HG03432 (cell line): ENCODE data around the gene PMPCA.

Source experiments
- ATAC-seq: cut with Tn5 transposase; IDR thresholded peaks from one replicate; pipeline ENCODE4 v1.9.1; 2021; ENCODE audit warnings: mild to moderate bottlenecking, moderate library complexity; ENCODE audit not compliant: unreplicated experiment

PMPCA gene

DNA sequence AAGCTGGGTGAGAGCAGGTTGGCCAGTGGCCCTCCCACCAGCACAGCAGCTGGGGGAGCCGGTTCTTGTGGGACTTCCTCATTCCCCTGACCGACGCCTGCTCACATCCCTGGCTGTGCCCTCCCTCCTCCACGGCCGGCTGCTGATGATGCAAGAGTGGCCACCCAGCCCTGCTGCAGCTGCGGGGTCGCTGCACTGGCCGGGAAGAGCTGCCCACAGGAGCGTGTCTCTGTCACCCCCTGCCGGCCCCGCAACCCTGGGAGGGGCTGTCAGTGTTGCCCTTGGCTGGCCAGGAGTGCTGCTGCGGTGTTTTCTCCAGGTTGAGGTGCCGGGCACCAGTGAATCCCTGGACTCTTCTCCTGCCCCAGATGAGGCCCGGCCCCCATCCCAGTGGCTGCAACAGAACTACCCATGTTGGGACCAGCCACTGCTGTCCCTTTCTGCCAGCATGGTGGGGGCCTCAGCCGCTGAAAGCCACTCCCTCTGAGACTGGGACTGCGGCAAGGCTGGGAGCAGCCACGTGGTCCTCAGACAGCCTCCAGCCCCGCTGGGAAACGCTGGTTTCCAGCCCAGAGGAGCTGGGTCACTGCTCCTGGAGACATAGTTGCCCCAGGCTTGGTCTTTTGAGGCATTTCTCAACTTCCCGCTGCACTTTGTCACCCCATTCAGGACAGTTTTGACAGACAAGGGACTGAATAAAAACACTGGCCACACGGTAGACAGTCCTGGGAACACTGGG lies 37.7 kb upstream of the PMPCA start:
- ATAC-seq = no peak

DNA sequence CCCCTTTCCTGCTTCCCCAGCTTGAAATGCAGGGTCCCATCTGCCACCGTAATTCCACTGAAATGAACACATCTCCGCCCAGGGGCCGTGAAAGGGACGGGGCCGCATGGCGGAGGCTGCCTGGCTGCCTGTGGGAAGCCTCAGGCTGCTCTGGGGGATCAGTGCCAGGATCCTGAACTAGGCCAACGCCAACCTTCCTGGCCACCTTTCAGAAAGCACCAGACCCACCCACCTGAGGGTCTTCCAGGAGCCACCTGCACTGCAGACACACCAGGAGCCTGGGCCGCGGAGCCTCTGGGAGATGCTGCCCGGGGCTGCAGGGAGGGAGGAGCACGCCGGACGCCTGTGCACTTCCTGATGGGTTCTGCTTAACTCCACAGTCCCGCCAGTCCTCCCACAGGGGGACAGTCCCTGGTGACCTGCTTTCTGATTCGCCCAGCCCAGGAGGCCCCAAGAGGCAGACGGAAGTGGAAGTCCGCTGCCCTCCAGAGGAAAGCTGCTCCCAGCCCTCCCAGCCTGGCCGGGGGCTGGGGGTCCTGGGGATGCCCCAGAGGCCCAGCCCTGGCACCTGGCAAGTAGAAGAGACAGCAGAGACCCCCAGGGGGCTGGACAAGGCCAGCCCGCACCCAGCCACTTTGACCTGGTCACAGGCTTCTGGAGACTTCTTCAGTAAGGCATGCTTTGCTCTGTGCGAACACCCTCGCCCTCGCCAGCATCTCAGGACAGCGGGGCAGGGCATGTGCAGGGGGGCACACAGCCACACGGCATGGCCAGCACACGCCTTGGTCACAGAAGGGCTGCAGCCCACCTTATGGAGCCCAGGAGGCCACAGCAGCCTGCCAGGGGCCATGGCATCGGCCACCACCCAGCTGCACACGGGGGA lies 36.9 kb upstream of the PMPCA start, which contains the start of gene CARD9:
TSS of gene CARD9 (minus strand) at position 370 of the 883 bp plus-strand sequence. CDS start 1,591 bp downstream, outside the sequence.
- ATAC-seq = no peak

DNA sequence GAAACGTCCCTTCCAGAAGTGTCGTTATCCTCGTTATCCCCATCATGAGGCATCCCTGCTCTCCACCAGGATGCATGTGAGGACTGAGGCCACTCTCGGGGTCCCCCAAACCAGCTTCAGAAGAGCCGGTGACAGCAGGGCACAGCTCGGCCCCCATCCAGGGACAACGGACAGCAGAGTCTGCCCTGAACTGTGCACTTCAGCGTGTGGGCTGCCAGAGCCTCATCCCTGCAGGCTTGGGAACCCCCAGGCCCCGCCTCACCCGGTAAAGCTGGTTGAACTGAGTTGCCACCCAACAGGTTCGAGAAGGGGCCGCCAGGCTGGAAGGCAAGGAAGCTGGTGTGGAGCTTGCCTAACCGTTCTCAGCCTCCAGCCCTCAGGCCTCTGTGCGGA lies 36.3 kb upstream of the PMPCA start:
- ATAC-seq = no peak

DNA sequence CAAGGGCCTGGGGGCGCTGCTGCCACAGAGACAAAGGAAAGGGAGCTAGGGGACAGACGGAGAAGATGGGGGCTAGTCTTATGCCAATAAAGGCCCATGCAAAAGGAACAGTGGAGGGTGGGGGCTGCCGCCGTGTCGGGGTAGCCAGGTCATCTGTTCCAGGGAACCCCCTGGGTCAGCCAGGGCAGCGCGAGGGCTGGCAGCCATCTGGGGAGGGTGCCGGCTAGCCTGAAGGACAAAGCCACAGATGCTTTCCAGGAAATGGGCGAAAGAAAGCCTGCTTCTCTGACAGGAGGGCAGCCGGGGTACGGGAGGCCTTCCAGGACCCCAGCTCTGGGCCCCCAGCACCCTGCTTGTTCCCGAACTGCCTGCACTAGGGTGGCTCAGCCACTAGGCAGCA lies 35.4 kb upstream of the PMPCA start:
- ATAC-seq = no peak

DNA sequence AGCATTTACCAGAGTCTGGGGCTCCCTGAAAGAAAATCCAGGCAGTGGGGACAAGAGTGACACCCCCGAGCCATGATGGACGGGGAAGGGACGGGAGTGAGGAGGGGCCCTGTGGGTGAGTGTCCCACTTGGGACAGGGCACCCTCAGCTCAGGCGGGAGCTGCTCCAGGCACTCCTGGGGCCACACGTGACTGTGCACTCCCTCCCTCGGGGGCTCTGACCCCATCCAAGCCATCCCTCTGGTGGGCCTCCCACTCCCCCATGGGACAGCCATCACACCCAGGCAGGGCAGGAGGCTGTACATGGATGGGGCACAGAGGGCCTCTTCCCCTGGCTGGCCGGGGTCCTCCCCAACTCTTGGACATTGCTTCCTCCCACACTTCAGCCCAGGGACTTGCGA lies 34.0 kb upstream of the PMPCA start:
- no peak for ATAC-seq

DNA sequence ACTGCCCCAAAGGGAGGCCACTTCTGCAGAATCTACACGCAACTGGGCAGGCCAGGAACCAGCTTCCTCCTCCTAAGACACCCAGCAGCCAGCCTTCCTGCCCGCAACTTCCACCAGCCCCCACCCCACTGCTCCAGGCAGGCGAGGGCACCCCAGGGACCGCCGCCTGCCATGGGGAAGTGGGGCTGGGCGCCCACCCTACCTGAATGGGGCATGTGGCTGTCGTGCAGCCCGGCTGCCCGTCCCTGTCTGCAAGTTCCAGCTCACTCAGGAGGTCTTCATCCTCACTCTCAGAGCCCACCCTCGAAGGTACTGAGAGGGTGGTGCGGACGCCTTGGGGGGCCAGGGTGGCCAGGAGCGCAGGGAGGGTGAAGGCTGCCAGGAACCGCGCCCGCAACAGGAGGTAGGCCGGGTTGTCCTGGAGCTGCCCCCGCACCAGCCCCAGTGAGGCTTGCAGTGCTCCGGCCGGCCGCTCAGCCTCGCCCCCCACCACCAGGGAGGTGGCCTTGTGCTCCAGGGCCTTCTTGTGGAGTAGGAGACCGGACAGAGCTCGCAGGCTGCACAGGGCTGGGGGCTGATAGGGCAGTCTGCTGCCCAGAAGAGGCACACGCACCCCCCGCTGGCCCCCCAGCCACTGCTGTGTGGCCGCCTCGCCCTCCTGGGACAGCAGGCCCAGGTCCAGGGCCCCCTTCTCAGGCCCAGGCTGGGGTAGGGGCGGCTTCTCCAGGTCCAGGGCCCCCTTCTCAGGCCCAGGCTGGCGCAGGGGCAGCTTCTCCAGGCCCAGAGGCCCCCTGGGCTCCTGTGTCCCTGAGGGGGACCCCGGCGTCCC lies 32.9 kb upstream of the PMPCA start:
- no peak for ATAC-seq

DNA sequence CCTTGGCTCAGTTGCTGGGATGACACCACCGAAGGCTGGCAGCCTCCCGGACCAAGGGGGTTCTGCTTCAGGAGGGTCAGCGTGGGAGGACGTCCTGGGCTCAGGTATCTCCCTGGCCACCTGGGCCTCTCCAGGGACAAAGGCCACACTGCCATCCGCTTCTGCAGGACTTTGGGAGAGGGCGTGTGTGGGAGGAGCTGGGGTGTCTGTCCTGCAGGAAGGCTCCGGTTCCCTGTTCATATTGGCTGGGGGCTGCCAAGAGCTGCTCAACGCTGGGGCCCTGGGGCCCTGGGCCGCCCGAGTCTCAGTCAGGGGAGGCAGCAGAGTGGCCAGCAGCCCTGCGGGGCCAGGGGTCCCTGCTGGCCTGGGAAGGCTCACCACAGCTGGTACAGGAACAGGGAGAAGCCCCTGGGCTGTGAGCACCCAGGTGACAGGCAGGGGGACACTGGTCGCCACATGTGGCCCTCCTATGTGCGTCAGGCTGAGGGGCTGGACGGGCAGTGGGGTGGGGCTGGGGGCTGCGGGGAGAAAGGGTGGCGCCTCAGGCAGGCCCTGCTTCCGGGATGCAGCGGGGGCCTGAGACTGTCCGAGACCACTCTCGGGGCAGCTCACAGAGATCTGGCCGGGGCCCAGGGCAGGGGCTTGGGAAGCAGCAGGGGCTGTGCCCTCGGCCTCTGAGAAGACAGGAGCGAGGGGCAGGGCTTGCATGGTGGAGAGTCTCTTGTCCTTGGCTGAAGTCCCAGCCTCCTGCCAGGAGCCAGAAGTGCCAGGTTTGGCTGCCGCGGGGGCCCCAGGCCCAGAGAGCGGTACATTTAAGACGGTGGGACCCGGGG lies 32.1 kb upstream of the PMPCA start:
- no peak for ATAC-seq

DNA sequence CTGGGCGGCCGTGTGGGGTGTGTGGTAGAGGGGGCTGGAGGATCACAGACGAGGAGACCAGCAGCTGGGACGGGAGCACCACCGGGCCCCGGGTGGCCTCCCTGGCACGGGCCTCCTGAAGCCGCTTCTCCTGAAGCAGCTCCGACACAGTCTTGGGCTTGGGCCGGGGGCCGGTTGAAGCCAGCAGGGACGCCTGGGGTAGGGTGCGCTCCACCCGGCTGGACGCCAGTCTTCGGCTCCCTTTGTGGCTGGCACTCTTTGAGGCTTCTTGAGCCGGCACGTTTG lies 31.5 kb upstream of the PMPCA start:
- no peak for ATAC-seq

DNA sequence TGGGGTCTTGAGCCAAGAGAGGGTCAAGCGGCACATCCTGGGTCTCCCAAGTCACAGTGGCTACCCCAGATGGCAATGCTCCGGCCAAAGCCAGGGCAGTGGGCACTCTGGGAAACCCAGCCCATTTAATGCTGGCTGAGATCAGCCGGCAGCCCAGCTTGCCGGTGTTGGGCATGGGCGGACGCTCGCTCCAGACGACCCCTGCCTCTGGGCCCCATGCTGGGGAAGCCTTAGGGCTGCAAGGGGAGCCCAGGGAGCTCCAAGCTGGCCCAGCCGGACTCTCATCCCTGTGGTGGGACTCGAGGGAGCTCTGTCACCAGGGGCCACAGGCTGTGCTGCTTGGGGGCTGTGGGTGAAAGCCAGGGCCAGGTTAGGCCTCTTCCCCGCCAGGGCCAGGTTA lies 31.1 kb upstream of the PMPCA start:
- ATAC-seq = no peak

DNA sequence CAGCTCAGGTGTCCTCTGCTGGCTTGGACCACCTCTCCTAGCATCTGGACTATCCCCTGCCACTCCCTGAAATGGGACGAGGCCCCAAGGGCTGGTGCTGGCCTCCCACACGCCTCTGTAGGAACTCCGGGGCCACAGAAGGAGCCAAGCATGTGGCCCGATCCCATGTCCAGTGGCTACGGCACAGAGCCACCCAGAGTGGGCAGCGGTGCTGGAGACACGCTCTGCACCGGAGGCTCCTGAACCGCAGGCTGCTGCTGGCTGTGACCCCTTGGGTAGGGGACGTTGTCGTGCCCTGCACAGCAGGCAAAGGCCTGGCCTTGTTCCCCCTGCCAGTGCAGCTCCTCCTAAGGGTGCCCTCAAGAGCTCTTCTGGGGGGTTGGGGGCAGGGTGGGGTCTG lies 30.6 kb upstream of the PMPCA start:
- ATAC-seq = no peak

DNA sequence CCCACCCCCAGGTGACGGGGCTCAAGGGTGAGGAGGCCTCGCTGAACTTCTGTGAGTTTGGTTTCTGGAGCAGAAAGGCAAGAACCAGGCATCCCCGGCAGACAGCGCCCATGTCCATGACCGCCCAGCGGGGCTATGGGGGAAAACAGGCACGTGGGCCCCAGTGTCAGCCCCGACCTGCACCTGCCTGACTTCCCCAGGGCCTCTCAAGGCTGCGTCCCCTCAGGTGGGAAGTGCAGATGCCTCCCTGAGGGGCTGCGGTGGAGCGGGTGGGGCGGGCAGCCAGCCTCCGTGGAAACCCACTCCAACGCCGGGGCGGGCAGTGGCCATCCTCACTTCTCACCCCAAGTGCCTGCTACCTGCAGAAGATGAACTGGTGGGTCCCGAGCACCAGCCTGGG lies 30.1 kb upstream of the PMPCA start:
- no peak for ATAC-seq

DNA sequence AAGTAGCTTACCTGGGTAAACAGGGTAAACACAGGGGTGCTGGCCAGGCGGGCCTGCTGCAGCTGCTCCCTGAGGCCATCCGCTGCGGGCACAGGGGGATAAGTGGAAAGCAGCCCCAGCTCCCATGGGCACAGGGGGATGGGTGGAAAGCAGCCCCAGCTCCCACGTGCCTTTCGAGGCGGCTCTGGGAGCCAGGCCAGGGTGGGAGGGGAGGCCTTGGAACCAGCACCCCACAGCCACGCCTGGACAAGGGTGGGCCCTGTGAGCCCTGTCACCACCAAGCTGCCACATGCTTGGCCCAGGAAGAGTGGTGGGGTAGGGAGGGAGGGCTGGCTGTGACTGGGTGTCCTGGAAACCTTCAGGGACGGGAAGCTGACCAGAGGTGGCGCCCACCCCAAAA lies 29.1 kb upstream of the PMPCA start:
- no peak for ATAC-seq

DNA sequence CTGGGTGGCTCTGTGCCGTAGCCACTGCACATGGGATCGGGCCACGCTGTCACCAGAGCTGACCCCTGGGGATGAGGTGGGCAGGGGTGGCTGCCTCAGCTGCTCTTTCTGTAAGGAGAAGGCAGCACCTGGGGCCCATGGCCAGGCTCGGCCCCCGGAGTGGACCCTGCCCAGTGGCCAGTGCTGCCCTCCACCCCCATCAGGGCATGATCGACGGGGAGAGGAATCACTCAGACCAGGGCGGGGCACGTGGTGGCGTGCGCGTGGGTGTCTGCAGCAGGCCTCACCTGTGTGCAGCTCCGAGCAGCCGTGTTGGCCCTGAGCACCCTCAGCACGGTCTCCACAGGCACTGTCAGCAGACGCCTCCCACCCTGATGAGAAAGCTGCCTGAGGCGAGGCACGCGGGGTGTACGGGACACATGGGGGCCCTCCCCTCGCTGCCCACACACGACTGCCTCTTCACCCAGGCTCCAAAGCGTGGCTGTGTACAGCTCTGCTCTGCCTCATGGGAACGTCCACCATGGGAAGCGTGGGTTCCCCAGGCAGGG lies 28.4 kb upstream of the PMPCA start:
- ATAC-seq = no peak

DNA sequence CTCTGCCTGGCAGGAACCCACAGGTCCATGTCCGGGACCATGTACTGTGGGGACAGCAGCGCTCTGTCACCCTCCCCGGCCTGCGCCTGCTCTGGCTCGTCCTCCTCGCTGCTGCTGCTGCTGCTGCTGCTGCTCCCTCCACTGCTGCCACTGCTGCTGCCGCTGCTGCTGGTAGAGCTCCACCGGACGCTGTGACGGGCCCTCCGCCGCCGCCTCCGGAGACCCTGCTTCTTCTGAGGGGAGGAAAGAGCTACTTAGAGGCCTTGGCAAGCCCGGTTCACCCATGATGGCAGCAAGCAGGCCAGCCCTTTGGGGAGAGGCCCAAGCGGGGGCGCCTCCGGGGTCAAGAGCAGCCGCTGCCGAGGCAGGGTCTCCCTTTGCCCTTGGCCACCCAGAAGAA lies 27.0 kb upstream of the PMPCA start:
- ATAC-seq = no peak

DNA sequence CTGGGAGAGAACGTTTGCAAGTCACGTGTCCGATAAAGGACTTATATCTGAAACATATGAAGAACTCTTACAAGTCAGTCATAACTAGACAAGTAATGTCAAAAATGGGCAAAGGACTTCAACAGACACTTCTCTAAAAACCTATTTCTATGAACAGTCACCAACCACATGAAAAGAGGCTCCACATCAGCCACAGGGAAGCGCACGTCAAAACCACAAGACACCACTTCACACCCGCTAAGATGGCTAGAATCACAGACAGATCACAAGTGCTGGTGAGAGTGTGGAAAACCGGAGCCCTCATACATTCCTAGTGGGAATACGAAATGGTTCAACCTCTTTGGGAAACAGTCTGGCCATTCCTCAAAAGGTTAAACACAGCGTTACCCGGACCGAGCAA lies 25.4 kb upstream of the PMPCA start:
- ATAC-seq = no peak

DNA sequence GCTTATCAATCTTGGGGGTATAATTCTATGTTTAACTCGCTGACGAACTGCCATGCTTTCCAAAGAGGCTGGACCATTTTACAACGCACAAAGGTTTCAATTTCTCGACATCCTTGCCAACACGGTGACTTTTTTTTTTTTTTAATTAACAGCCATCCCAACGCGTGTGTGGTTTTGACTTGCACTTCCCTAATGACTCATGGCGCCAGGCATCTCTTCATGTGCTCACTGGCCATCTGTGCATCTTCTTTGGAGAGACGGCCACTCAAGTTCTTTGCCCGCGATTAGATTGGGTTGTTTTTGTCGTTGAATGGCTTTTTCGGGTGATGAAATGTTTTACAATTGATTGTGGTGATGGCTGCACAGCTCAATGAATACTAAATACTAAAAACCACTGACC lies 24.4 kb upstream of the PMPCA start:
- ATAC-seq = no peak

DNA sequence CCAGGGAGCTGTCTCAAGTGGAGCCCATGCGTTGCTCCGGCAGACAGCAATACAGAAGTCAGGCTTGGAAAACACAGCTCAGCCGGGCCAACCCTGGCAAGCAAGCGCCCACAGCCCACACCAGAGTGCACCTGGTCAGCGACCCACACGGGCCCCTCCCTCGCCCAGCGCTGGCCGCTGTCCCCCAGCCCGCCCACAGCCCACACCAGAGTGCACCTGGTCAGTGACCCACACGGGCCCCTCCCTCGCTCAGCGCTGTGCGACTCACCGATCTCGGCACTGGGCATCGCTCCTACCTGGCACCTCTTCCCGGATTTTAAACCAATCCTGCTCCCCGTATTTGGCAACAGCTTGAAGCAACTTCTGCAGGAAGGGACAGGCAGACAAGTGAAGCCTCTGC lies 23.2 kb upstream of the PMPCA start:
- ATAC-seq = no peak

DNA sequence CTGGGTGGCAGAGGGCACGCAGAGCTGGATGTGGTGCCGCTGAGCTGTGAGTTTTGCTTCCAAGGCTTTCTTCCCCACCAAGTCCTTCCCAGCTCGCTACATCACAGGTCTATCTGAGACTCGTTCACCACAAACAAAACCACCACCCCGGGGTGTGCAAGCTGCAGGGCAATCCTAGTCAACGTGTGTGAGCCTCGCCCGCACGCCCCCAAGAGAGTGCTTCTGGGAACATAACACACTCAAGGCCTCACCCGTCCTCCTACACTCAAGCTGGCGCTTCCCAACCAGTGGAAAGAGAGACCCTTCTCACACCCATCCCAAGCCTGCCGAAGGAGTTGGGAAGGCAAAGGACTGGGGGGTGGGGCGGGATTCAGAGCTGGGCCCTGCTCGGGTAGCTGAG lies 21.1 kb upstream of the PMPCA start:
- ATAC-seq = no peak

DNA sequence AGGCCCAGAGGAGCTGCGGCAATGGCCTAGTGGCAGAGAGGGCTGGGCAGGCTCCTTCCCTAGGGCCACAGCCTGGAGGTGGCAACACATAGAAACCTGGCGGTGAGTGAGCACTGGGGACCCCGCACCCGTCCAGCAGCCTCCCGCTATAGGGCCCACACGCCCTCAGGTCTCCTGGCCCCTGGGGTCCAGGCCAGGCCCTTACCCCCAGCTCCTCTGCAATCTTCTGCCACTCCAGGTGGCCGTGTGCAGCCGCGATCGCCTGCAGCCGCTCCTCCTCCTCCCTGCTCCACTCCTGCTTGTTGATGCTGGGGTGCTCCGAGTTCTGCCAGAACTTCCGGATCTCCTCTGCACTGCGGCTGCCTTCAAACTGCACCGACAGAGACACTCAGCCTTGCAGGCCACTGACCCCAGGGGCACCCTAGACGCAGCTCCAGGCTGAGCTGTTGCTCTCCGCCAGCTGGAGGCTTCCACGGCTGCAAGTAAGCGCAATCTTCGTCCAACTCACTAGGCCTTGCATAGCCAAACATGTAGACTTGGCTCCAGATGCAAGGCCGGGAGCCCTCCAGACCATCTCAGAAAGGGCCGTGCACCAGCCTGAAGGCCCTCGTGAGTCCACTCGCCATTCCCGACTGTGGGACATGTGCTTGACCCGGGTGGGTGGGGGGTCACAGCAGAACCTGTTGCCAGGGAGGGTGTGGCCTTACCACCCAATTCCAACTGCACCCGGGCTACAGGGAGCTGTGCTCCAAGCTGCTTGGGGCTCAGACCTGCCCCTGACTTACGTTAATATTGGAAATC lies 18.5 kb upstream of the PMPCA start:
- no peak for ATAC-seq
